MM.1S (cell line): Measurements from ENCODE around the gene PLSCR1.

ENCODE experiments used
- CTCF ChIP-seq: fragments of 300-600 bp; sonication (generic); IDR thresholded peaks from 2 replicates; pipeline ENCODE4 v1.5.1; 2016; ENCODE audit warnings: antibody characterized with exemption, low read length, mixed read lengths
- EZH2phosphoT487 ChIP-seq: fragments of 300-600 bp; sonication (generic); IDR thresholded peaks from 2 replicates; pipeline ENCODE4 v1.6.1; 2018; ENCODE audit warnings: antibody characterized with exemption, low read length

GRCh38 chr3:146544929-146545528 is 622 bp upstream of the PLSCR1 start:
- no peak for TF ChIP-seq EZH2phosphoT487
- TF ChIP-seq CTCF: no peak
